A549 (cell line): ENCODE results near the gene HS6ST2. TPM values are rescaled to one million over a fixed set of nuclear protein-coding genes. Genes with fewer than 3 reads are reported as not detected.

Experiments
- ATAC-seq, 2 experiments: fragments of 200-7000 bp in 1 of 2; fragments of >200 bp in 1 of 2; cut with Nextera tagmentation in 1 of 2; cut with Tn5 transposase in 1 of 2; 3 replicates each; pipeline versions ENCODE4 v1.8.0 to v1.9.1; 2018 to 2020; ENCODE audit warnings: mild to moderate bottlenecking in 1 of 2, moderate library complexity in 1 of 2
- CTCF ChIA-PET: fragments of 300-600 bp; sonication (Branson Sonifier 250); formaldehyde crosslinking; extraction: SDS; loops from one replicate; lab custom pipeline; 2021; ENCODE audit warnings: antibody characterized with exemption, inconsistent platforms; lab: Yijun Ruan, JAX
- POLR2A ChIA-PET: fragments of 350-600 bp; formaldehyde crosslinking; extraction: SDS; loops from one replicate; lab custom pipeline; 2021; ENCODE audit warnings: antibody characterized with exemption, inconsistent platforms; lab: Yijun Ruan, JAX
- DNase-seq, 2 experiments: peaks; one replicate each; pipeline versions ENCODE4 v3.0.0 to v3.0.0-alpha.2; 2011 to 2016; ENCODE audit warnings: low read depth in 1 of 2, low spot score in 1 of 2
- FAIRE-seq: peaks from 2 replicates; lab custom pipeline; 2011; peaks lifted over from hg19 to GRCh38; lab: Jason Lieb, UNC
- H3K27ac ChIP-seq, 2 experiments: fragments of >200 bp; sonication (Bioruptor Twin); formaldehyde crosslinking; 3 replicates each; pipeline ENCODE4 v1.5.1; 2016 to 2017
- H3K4me1 ChIP-seq: fragments of >200 bp; sonication (Bioruptor Twin); formaldehyde crosslinking; 3 replicates; pipeline ENCODE4 v1.6.1; 2016
- H3K4me2 ChIP-seq: fragments of >200 bp; sonication (Bioruptor Twin); formaldehyde crosslinking; 3 replicates; pipeline ENCODE4 v1.6.1; 2016
- H3K4me3 ChIP-seq: fragments of >200 bp; sonication (Bioruptor Twin); formaldehyde crosslinking; 3 replicates; pipeline ENCODE4 v1.5.1; 2016
- H3K9me3 ChIP-seq: fragments of >200 bp; sonication (Bioruptor Twin); formaldehyde crosslinking; 3 replicates; pipeline ENCODE4 v1.6.1; 2016
- ATOH8 ChIP-seq: fragments of 250-450 bp; sonication (Bioruptor Pico); IDR thresholded peaks from 2 replicates; pipeline ENCODE4 v1.5.0; 2020; ENCODE audit warnings: low read depth, mild to moderate bottlenecking, moderate library complexity
- BCL3 ChIP-seq: fragments of >200 bp; sonication (Bioruptor Twin); formaldehyde crosslinking; IDR thresholded peaks from 3 replicates; pipeline ENCODE4 v1.6.1; 2016
- BHLHE40 ChIP-seq: IDR thresholded peaks from 2 replicates; pipeline ENCODE4 v1.6.1; 2012; ENCODE audit warnings: low read depth, low read length, inconsistent platforms
- CBX2 ChIP-seq: fragments of 200-600 bp; sonication (generic); IDR thresholded peaks from 2 replicates; pipeline ENCODE4 v1.6.1; 2016; ENCODE audit warnings: low read depth, mild to moderate bottlenecking, borderline replicate concordance
- CHD4 ChIP-seq: fragments of 200-600 bp; sonication (generic); IDR thresholded peaks from 2 replicates; pipeline ENCODE4 v1.6.1; 2016; ENCODE audit warnings: antibody characterized with exemption, mild to moderate bottlenecking, borderline replicate concordance
- EHF ChIP-seq: fragments of 250-450 bp; sonication (Bioruptor Pico); IDR thresholded peaks from 2 replicates; pipeline ENCODE4 v1.5.0; 2020; ENCODE audit warnings: mild to moderate bottlenecking
- EHMT2 ChIP-seq: fragments of 200-600 bp; sonication (generic); IDR thresholded peaks from 2 replicates; pipeline ENCODE4 v1.6.1; 2016; ENCODE audit warnings: antibody characterized with exemption, low read depth, mild to moderate bottlenecking, moderate library complexity
- GATA3 ChIP-seq: IDR thresholded peaks from 2 replicates; pipeline ENCODE4 v1.6.1; 2012; ENCODE audit warnings: borderline replicate concordance
- HEYL ChIP-seq: fragments of 250-450 bp; sonication (Bioruptor Pico); IDR thresholded peaks from 2 replicates; pipeline ENCODE4 v1.8.0; 2021; ENCODE audit warnings: mild to moderate bottlenecking, moderate library complexity
- HOXB13 ChIP-seq: fragments of 250-450 bp; sonication (Bioruptor Pico); IDR thresholded peaks from 2 replicates; pipeline ENCODE4 v1.5.0; 2020; ENCODE audit warnings: low read depth, mild to moderate bottlenecking, moderate library complexity
- KDM5A ChIP-seq: fragments of 200-600 bp; sonication (generic); IDR thresholded peaks from 2 replicates; pipeline ENCODE4 v1.6.1; 2016; ENCODE audit warnings: antibody characterized with exemption, mild to moderate bottlenecking
- MAX ChIP-seq: IDR thresholded peaks from 2 replicates; pipeline ENCODE4 v1.6.1; 2012
- MYC ChIP-seq: IDR thresholded peaks from 2 replicates; pipeline ENCODE4 v1.6.1; 2012; ENCODE audit warnings: mild to moderate bottlenecking, inconsistent platforms, low read length, improper control_type of control experiment, borderline replicate concordance
- NPAS2 ChIP-seq: fragments of 250-450 bp; sonication (Bioruptor Pico); IDR thresholded peaks from 2 replicates; pipeline ENCODE4 v1.8.0; 2022; ENCODE audit warnings: mild to moderate bottlenecking, moderate library complexity, borderline replicate concordance
- REST ChIP-seq: fragments of 200-600 bp; sonication (generic); IDR thresholded peaks from 2 replicates; pipeline ENCODE4 v1.6.1; 2016; ENCODE audit warnings: antibody characterized with exemption, mild to moderate bottlenecking, moderate library complexity
- USF2 ChIP-seq: fragments of 450-650 bp; IDR thresholded peaks from 2 replicates; pipeline ENCODE4 v1.6.1; 2014; ENCODE audit warnings: antibody characterized with exemption
- ZC3H11A ChIP-seq: fragments of 450-650 bp; IDR thresholded peaks from 2 replicates; pipeline ENCODE4 v1.6.1; 2014; ENCODE audit warnings: antibody characterized with exemption, mild to moderate bottlenecking
- ZNF302 ChIP-seq: fragments of 250-450 bp; sonication (Bioruptor Pico); IDR thresholded peaks from 2 replicates; pipeline ENCODE4 v1.9.0; 2021; ENCODE audit warnings: inconsistent platforms, mild to moderate bottlenecking, moderate library complexity
- WGBS: methylation state at CpG from one replicate; pipeline ENCODE4 v1.1.6; 2017; ENCODE audit errors: missing lambda C conversion rate; 5-methylcytosine and 5-hydroxymethylcytosine counted together
- polyA plus RNA-seq, 4 experiments: library from polyadenylated mRNA; depleted of rRNA in 3 of 4; stranded (reverse); fragments of >200 nt; fragmentation: RNase III in 1 of 4; extraction: RNeasy Plus Mini Kit Qiagen cat#74134 plus additional on column Dnase treatment in 1 of 4; gene quantifications; 2 replicates in 3 of 4; 3 replicates in 1 of 4; pipeline ENCODE4 v1.2.3, GENCODE V29; 2011 to 2017

HS6ST2 gene
- polyA plus RNA-seq, 2 of the 4 experiments (the other 2 are of a cell fraction), result 0.01 to 0.04 TPM

GRCh38 chrX:132651421-132652086 lies 306.9 kb downstream of the HS6ST2 start:
- FAIRE-seq (no peak), DNase-seq (no peak)

GRCh38 chrX:132648895-132649294 lies 309.5 kb downstream of the HS6ST2 start:
- no peak overlapping the region for H3K4me2 ChIP-seq
- TF ChIP-seq GATA3 (no peak), MAX (no peak), EHMT2 (no peak), CBX2 (no peak), BCL3 (no peak), ZNF302 (no peak), ATOH8 (CRISPR knock-in tag) (no peak), HEYL (CRISPR knock-in tag) (no peak), USF2 (no peak), KDM5A (no peak), MYC (no peak), CHD4 (no peak), NPAS2 (CRISPR knock-in tag) (no peak)

More at GRCh38 chrX:132651421-132652086, 306.9 kb downstream of the HS6ST2 start:
- H3K4me1 ChIP-seq, result no peaks in the 10 kb centered on the region
- no peak overlapping the region for H3K4me2 ChIP-seq
- no peak for TF ChIP-seq REST
- no peak for TF ChIP-seq HOXB13
- no peak for TF ChIP-seq EHMT2
- POLR2A ChIA-PET, result no interaction called here
- ATAC-seq, result peak in 1 of 2 experiments; percentile 38; a peak in 1 of 6 replicates
- H3K9me3 ChIP-seq, result no peaks in the 10 kb centered on the region
- H3K27ac ChIP-seq, result no peak overlapping the region
- no peak overlapping the region for H3K4me3 ChIP-seq
- CTCF ChIA-PET, result no interaction called here
- 67% methylated on average over 2 of the region's 2 CpGs for WGBS

GRCh38 chrX:132639446-132639845 lies 319.0 kb downstream of the HS6ST2 start:
- no peaks in the 10 kb centered on the region for H3K9me3 ChIP-seq
- no peak for FAIRE-seq
- TF ChIP-seq USF2 (no peak), ZNF302 (no peak), ZC3H11A (no peak), BHLHE40 (no peak), EHF (CRISPR knock-in tag) (no peak), HOXB13 (no peak)
- TF ChIP-seq, all 56 proteins: peak for 0
- no peak overlapping the region for H3K4me2 ChIP-seq
- no peak for ATAC-seq
- POLR2A ChIA-PET, result no interaction called here
- no peak overlapping the region for H3K4me3 ChIP-seq
- H3K27ac ChIP-seq, result no peak overlapping the region
- no peaks in the 10 kb centered on the region for H3K4me1 ChIP-seq
- DNase-seq, result no peak
- CTCF ChIA-PET, result interaction anchor here (1.4 kb wide), 1 partner anchor 413 kb away, joined by 3 read pairs; no protein-coding TSS in a partner anchor

More at GRCh38 chrX:132648895-132649294, 309.5 kb downstream of the HS6ST2 start:
- Histone ChIP-seq H3K4me1 (no peaks in the 10 kb centered on the region), H3K9me3 (no peaks in the 10 kb centered on the region), H3K27ac (no peak overlapping the region), H3K4me3 (no peak overlapping the region)
- FAIRE-seq, result no peak
- CTCF ChIA-PET, result no interaction called here
- DNase-seq, result no peak
- WGBS, result 0% methylated on average over 3 of the region's 3 CpGs
- POLR2A ChIA-PET, result no interaction called here
- no peak for ATAC-seq
